Liver (tissue), 3 donors: ENCODE measurements around the gene ZC3H13.

Experiments
- CTCF ChIP-seq: fragments of 150-350 bp; IDR thresholded peaks from 2 replicates; pipeline ENCODE4 v1.5.1; 2017; ENCODE audit warnings: improper control_type of control experiment, low read depth, low read length; ENCODE audit not compliant: missing input control
- GABPA ChIP-seq, 2 donors: IDR thresholded peaks in 1 of 2; conservative IDR thresholded peaks in 1 of 2; 2 replicates each; pipeline ENCODE4 v1.6.1; 2016; ENCODE audit warnings: antibody characterized with exemption in 2 of 2, mild to moderate bottlenecking in 1 of 2, moderate library complexity in 1 of 2
- HNF4G ChIP-seq: IDR thresholded peaks from 2 replicates; pipeline ENCODE4 v1.6.1; 2016; ENCODE audit warnings: antibody characterized with exemption
- JUND ChIP-seq, 2 donors: IDR thresholded peaks; 2 replicates each; pipeline ENCODE4 v1.6.1; 2016; ENCODE audit warnings: antibody characterized with exemption in 2 of 2
- TAF1 ChIP-seq: conservative IDR thresholded peaks from 2 replicates; pipeline ENCODE4 v1.6.1; 2016; ENCODE audit warnings: antibody characterized with exemption, mild to moderate bottlenecking
- TF ChIP-seq, protein P1 (sequence below): IDR thresholded peaks from 2 replicates; pipeline ENCODE4 v1.6.1; 2016; ENCODE audit warnings: antibody characterized with exemption
- donor health status: healthy.
- donor health status: healthy.

GRCh38 chr13:45932172-45932571, 120.4 kb downstream of the ZC3H13 start:
- TF ChIP-seq CTCF: no peak
- TF ChIP-seq, protein P1, sequence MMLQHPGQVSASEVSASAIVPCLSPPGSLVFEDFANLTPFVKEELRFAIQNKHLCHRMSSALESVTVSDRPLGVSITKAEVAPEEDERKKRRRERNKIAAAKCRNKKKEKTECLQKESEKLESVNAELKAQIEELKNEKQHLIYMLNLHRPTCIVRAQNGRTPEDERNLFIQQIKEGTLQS: no peak
- no peak for TF ChIP-seq TAF1
- no peak for TF ChIP-seq GABPA (IDR thresholded peaks at IDR 0.05 in 1 of 2, conservative IDR thresholded peaks at IDR 0.05 in 1 of 2)
- TF ChIP-seq JUND (IDR thresholded peaks at IDR 0.05): no peak
- TF ChIP-seq HNF4G: no peak
